Erythroblast (primary cell): ENCODE data around the gene EEF1AKMT1.
"Not testable (repeated sequence)": the region's sequence is repeated elsewhere in the genome, so short reads cannot be mapped to it uniquely, and the experiment has no call there.

Source experiments
- DNase-seq, 2 experiments: peaks; one replicate each; lab custom pipeline; 2025; lab: John Stamatoyannopoulos, UW
- GATA1 ChIP-seq: IDR thresholded peaks from 2 replicates; pipeline ENCODE4 v1.6.1; 2011; ENCODE audit warnings: low read depth, mild to moderate bottlenecking, control low read depth, low read length, moderate library complexity
- POLR2A ChIP-seq: IDR thresholded peaks from 2 replicates; pipeline ENCODE4 v1.6.1; 2011; ENCODE audit warnings: mild to moderate bottlenecking, low read length

The EEF1AKMT1 gene

GRCh38 chr13:20684546-20684945 is 89.2 kb downstream of the EEF1AKMT1 start:
- no peak for TF ChIP-seq POLR2A
- TF ChIP-seq GATA1 = no peak

GRCh38 chr13:20684041-20684440 is 89.7 kb downstream of the EEF1AKMT1 start:
- TF ChIP-seq POLR2A (no peak), GATA1 (no peak)
- DNase-seq = no peak

More at GRCh38 chr13:20684546-20684945, 89.2 kb downstream of the EEF1AKMT1 start:
- DNase-seq = no peak

- no peak for DNase-seq
- no peak for TF ChIP-seq GATA1
- no peak for TF ChIP-seq POLR2A
These were observed 91.7 kb downstream of the EEF1AKMT1 start for GRCh38 chr13:20682061-20682460.

- not testable (repeated sequence) for DNase-seq
These were observed 92.3 kb downstream of the EEF1AKMT1 start for GRCh38 chr13:20681481-20681880.

GRCh38 chr13:20680416-20681080 is 93.2 kb downstream of the EEF1AKMT1 start:
- DNase-seq = no peak
- TF ChIP-seq POLR2A (no peak), GATA1 (no peak)

- no peak for DNase-seq
- no peak for TF ChIP-seq POLR2A
- no peak for TF ChIP-seq GATA1
These were observed 93.9 kb downstream of the EEF1AKMT1 start for GRCh38 chr13:20679879-20680278.
